NCI-H146 (cell line): ENCODE data around the gene WASHC2C.
"Not testable (repeated sequence)": the region's sequence is repeated elsewhere in the genome, so short reads cannot be mapped to it uniquely, and the experiment has no call there.

ENCODE experiments used
- DNase-seq: peaks from one replicate; lab custom pipeline; 2025; lab: John Stamatoyannopoulos, UW

WASHC2C gene

GRCh38 chr10:45771757-45772461 lies 44.8 kb downstream of the WASHC2C start:
- DNase-seq: not testable (repeated sequence)

GRCh38 chr10:45786217-45786616 lies 59.2 kb downstream of the WASHC2C start:
- not testable (repeated sequence) for DNase-seq

GRCh38 chr10:45787212-45787741 lies 60.2 kb downstream of the WASHC2C start:
- not testable (repeated sequence) for DNase-seq

GRCh38 chr10:45789991-45790390 lies 62.9 kb downstream of the WASHC2C start:
- DNase-seq: not testable (repeated sequence)

GRCh38 chr10:45790694-45791426 lies 63.8 kb downstream of the WASHC2C start:
- not testable (repeated sequence) for DNase-seq

- DNase-seq: not testable (repeated sequence)
Measured at GRCh38 chr10:45794761-45795160, 67.7 kb downstream of the WASHC2C start.

GRCh38 chr10:45803060-45804010 lies 76.3 kb downstream of the WASHC2C start:
- not testable (repeated sequence) for DNase-seq

GRCh38 chr10:45804996-45805395 lies 77.9 kb downstream of the WASHC2C start:
- not testable (repeated sequence) for DNase-seq

- no peak for DNase-seq
Measured at GRCh38 chr10:45809837-45810236, 82.8 kb downstream of the WASHC2C start.

GRCh38 chr10:45811075-45811474 lies 84.0 kb downstream of the WASHC2C start:
- DNase-seq: no peak

- DNase-seq: not testable (repeated sequence)
Measured at GRCh38 chr10:45812959-45813358, 85.9 kb downstream of the WASHC2C start.

- DNase-seq: not testable (repeated sequence)
Measured at GRCh38 chr10:45814146-45814545, 87.1 kb downstream of the WASHC2C start.

- DNase-seq: no peak
Measured at GRCh38 chr10:45817130-45817859, 90.2 kb downstream of the WASHC2C start.

GRCh38 chr10:45817912-45818311 lies 90.8 kb downstream of the WASHC2C start:
- DNase-seq: no peak

- no peak for DNase-seq
Measured at GRCh38 chr10:45819552-45819951, 92.5 kb downstream of the WASHC2C start.

- DNase-seq: not testable (repeated sequence)
Measured at GRCh38 chr10:45820107-45820830, 93.2 kb downstream of the WASHC2C start.

- DNase-seq: not testable (repeated sequence)
Measured at GRCh38 chr10:45822918-45823317, 95.9 kb downstream of the WASHC2C start.
